Measurements from ENCODE around the gene XYLT1. TPM values are rescaled to one million over a fixed set of nuclear protein-coding genes. Genes with fewer than 3 reads are reported as not detected.

The XYLT1 gene
- total and polyA plus RNA-seq, 2 of the 8 experiments (the other 6 are each of a cell fraction or from before 2014, with no cell fraction given): 6.6 to 25.4 TPM

DNA sequence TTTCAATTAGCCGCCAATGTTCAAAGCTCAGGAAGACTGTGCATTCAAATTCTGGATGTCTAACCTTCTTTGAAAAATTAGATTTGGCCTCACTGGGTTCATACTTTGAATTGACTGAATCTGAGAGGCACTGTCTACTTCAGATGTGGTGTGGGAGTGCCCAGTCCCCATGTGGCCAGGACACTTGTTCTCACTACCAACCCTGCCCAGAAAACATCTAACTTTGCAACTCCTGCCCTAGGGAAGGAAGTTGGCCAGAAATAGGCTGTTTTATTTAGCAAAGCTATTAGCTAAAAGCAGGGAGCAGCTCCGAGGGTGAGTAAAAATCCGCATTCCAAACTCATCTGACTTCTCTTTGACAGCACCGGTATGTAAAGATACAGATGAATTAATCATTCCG is 86.3 kb downstream of the XYLT1 start:
- no peak overlapping the region for H2AFZ ChIP-seq (ENCODE audit: low read length)
- peaks cover 0 to 33% of the 10 kb centered on the region in 2 experiments; a peak in 3 of 4 replicates for H3K79me2 ChIP-seq (ENCODE audit: control insufficient read depth in 1 of 2, insufficient read depth in 2 of 2, low read length in 2 of 2)
- no peaks in the 10 kb centered on the region for H3K36me3 ChIP-seq (ENCODE audit: control insufficient read depth in 2 of 4, insufficient read depth in 4 of 4, low read length in 3 of 4)
- no peaks in the 10 kb centered on the region; the same call in 1 of the 2 replicates for H3K23me2 ChIP-seq (ENCODE audit: low read depth, low read length)
- H4K20me1 ChIP-seq (replicated peaks in 1 of 2; ENCODE audit: control insufficient read depth in 1 of 2, insufficient read depth in 2 of 2, low read length in 2 of 2): no peaks in the 10 kb centered on the region
- no peaks in the 10 kb centered on the region for H3K9me3 ChIP-seq (ENCODE audit: insufficient read depth in 2 of 2, low read depth in 1 of 2, low read length in 1 of 2)
- H2BK15ac ChIP-seq (ENCODE audit: low read length): 0 out of 2 replicates have a peak overlapping the region, but pooled peaks have one; percentile 65
- H3K18ac ChIP-seq (ENCODE audit: extremely low read depth, low read length): no peak overlapping the region
- no peak overlapping the region for H3K4ac ChIP-seq (replicated peaks; ENCODE audit: insufficient read length, low read depth, low read length)
- H4K91ac ChIP-seq (replicated peaks; ENCODE audit: insufficient read length, low read length): peak overlapping the region; percentile 15
- FAIRE-seq: no peak
- H3K4me1 ChIP-seq (replicated peaks in 1 of 4; ENCODE audit: control insufficient read depth in 3 of 4, insufficient read depth in 4 of 4, low read length in 3 of 4): peaks cover 10 to 46% (median 35%) of the 10 kb centered on the region in 4 experiments
- H3K4me2 ChIP-seq (ENCODE audit: insufficient read depth in 1 of 2, low read depth in 2 of 2, low read length in 2 of 2): no peak overlapping the region
- ChIA-PET CTCF (ENCODE audit: partially characterized antibody) (interaction anchor here (0.6 to 1.6 kb wide), 5 partner anchors 15 to 531 kb away, joined by 3 read pairs; no protein-coding TSS in a partner anchor), POLR2A (ENCODE audit: partially characterized antibody) (interaction anchor here (1.9 kb wide), 1 partner anchor 10 kb away, joined by 7 read pairs; no protein-coding TSS in a partner anchor)
- H2BK120ac ChIP-seq (replicated peaks; ENCODE audit: low read depth, low read length): no peak overlapping the region
- H3K4me3 ChIP-seq (ENCODE audit: extremely low read depth in 1 of 4, insufficient read depth in 2 of 4, low read depth in 3 of 4, low read length in 4 of 4): no peak overlapping the region
- H4K8ac ChIP-seq (ENCODE audit: extremely low read depth, insufficient read depth, low read length): no peak overlapping the region; the same call in 1 of the 2 replicates
- H3K14ac ChIP-seq (ENCODE audit: insufficient read length): no peak overlapping the region
- H3K27ac ChIP-seq (ENCODE audit: low read depth, low read length): no peak overlapping the region
- H3K27me3 ChIP-seq (replicated peaks in 1 of 4; ENCODE audit: control insufficient read depth in 3 of 4, extremely low read depth in 1 of 4, insufficient read depth in 3 of 4, low read length in 3 of 4): no peaks in the 10 kb centered on the region
- H3K23ac ChIP-seq (ENCODE audit: insufficient read length): no peak overlapping the region
- H2BK5ac ChIP-seq (ENCODE audit: low read depth, low read length): no peak overlapping the region; the same call in 1 of the 2 replicates
- H2BK20ac ChIP-seq (ENCODE audit: low read length): peak overlapping the region; percentile 28; the same call in 1 of the 2 replicates
- H3K9ac ChIP-seq (replicated peaks in 1 of 4; ENCODE audit: extremely low read depth in 1 of 4, low read depth in 3 of 4, low read length in 3 of 4): no peak overlapping the region
- DNase-seq (ENCODE audit: low read depth in 1 of 2, low spot score in 2 of 2): no peak
- H3K56ac ChIP-seq (replicated peaks; ENCODE audit: insufficient read length, low read depth, low read length): no peak overlapping the region
- peak overlapping the region; percentile 71; the same call in 1 of the 2 replicates for H2BK12ac ChIP-seq (ENCODE audit: low read depth, low read length)
- H3K79me1 ChIP-seq (ENCODE audit: low read depth, low read length): peaks cover 2% of the 10 kb centered on the region; the same call in 1 of the 2 replicates
- no peak overlapping the region for H4K5ac ChIP-seq (ENCODE audit: insufficient read length, low read depth, low read length)
- WGBS, 2 experiments (ENCODE audit: extremely low coverage in 1 of 2, insufficient coverage in 1 of 2, insufficient read length in 1 of 2, insufficient replicate concordance in 2 of 2, low coverage in 1 of 2, low lambda C conversion rate in 2 of 2, missing lambda C conversion rate in 1 of 2): 85% methylated on average over 5 of the region's 5 CpGs; no CpG with 5 or more reads in 1 of the 2 experiments
- H2AK5ac ChIP-seq (ENCODE audit: low read depth, low read length): no peak overlapping the region
- TF ChIP-seq YY1 (IDR thresholded peaks at IDR 0.05; ENCODE audit: low read depth, low read length): no peak
- TF ChIP-seq CTBP2 (IDR thresholded peaks at IDR 0.05; ENCODE audit: borderline replicate concordance, insufficient read depth, insufficient read length, low read length): no peak
- no peak for TF ChIP-seq SP4 (IDR thresholded peaks at IDR 0.05; ENCODE audit: low read length)
- TF ChIP-seq EP300 (IDR thresholded peaks at IDR 0.05; ENCODE audit: borderline replicate concordance in 1 of 2, low read depth in 2 of 2, low read length in 2 of 2): no peak
- no peak for TF ChIP-seq PHF8 (conservative IDR thresholded peaks at IDR 0.05; ENCODE audit: low read depth, low read length)
- TF ChIP-seq CREB1 (IDR thresholded peaks at IDR 0.05): no peak
- TF ChIP-seq TBP (IDR thresholded peaks at IDR 0.05; ENCODE audit: low read depth, low read length): no peak

Measured in H1 (cell line).